ENCODE measurements around the gene UEVLD. TPM values are rescaled to one million over a fixed set of nuclear protein-coding genes. Genes with fewer than 3 reads are reported as not detected.
A peak's percentile ranks its signal among the peaks of the same experiment; 100 is the strongest.

The UEVLD gene
- total and polyA plus RNA-seq, 9 of the 15 experiments (the other 6 are each of a cell fraction or from before 2014, with no cell fraction given), result 4.7 to 12.6 (median 7.4) TPM

DNA sequence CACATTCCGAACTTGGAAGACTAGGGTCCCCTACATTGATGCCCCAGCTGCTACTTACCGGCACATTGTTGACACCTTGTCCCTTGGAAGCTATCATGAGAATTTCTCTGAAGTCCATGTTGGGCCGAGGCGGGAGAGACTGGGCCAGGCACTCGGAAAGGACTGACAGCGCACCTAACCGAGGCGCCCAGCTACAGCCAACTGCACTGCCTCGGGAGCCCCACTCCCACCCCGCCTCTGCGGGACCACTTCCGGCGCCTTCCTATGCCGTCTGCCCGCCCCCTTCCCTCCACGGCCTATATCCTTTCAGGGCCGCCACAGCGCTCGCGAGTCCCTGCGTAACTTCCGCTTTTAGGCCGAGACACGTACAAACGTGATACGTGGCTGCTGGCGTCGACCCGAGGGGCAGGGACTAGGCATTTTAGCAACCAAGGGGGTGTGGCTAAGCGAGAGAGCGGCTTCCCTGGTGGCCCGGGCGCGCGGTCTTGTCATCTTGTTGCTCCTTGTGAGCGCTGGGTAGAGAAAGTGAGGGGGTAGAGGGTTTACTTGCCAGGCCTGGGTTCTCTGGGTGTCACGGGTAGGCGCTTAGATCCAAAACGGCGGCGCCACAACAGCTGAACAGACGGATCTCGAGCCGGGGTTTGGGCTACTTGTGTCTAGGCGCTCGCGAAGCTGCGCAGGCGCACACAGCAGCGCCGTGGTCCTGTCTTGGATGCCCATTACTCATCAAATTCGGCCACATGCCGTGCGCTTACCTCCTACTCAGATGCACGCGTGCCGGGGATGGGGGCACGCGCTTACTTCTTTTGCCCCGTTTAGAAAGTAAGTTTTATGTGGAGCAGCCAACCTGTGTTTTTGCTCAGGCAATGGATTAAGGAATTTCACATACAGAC is 45.9 kb upstream of the UEVLD start, which contains the start of gene SPTY2D1 (continued):
- TF ChIP-seq, protein P1, sequence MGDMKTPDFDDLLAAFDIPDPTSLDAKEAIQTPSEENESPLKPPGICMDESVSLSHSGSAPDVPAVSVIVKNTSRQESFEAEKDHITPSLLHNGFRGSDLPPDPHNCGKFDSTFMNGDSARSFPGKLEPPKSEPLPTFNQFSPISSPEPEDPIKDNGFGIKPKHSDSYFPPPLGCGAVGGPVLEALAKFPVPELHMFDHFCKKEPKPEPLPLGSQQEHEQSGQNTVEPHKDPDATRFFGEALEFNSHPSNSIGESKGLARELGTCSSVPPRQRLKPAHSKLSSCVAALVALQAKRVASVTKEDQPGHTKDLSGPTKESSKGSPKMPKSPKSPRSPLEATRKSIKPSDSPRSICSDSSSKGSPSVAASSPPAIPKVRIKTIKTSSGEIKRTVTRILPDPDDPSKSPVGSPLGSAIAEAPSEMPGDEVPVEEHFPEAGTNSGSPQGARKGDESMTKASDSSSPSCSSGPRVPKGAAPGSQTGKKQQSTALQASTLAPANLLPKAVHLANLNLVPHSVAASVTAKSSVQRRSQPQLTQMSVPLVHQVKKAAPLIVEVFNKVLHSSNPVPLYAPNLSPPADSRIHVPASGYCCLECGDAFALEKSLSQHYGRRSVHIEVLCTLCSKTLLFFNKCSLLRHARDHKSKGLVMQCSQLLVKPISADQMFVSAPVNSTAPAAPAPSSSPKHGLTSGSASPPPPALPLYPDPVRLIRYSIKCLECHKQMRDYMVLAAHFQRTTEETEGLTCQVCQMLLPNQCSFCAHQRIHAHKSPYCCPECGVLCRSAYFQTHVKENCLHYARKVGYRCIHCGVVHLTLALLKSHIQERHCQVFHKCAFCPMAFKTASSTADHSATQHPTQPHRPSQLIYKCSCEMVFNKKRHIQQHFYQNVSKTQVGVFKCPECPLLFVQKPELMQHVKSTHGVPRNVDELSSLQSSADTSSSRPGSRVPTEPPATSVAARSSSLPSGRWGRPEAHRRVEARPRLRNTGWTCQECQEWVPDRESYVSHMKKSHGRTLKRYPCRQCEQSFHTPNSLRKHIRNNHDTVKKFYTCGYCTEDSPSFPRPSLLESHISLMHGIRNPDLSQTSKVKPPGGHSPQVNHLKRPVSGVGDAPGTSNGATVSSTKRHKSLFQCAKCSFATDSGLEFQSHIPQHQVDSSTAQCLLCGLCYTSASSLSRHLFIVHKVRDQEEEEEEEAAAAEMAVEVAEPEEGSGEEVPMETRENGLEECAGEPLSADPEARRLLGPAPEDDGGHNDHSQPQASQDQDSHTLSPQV (IDR thresholded peaks at IDR 0.05), result peak; percentile 96
- peak; percentile 66 for TF ChIP-seq SMAD1 (IDR thresholded peaks at IDR 0.05; ENCODE audit: low read depth, low read length, partially characterized antibody)
- peak; percentile 90 for TF ChIP-seq SIN3B (IDR thresholded peaks at IDR 0.05; ENCODE audit: low read depth)
- TF ChIP-seq, protein P2, sequence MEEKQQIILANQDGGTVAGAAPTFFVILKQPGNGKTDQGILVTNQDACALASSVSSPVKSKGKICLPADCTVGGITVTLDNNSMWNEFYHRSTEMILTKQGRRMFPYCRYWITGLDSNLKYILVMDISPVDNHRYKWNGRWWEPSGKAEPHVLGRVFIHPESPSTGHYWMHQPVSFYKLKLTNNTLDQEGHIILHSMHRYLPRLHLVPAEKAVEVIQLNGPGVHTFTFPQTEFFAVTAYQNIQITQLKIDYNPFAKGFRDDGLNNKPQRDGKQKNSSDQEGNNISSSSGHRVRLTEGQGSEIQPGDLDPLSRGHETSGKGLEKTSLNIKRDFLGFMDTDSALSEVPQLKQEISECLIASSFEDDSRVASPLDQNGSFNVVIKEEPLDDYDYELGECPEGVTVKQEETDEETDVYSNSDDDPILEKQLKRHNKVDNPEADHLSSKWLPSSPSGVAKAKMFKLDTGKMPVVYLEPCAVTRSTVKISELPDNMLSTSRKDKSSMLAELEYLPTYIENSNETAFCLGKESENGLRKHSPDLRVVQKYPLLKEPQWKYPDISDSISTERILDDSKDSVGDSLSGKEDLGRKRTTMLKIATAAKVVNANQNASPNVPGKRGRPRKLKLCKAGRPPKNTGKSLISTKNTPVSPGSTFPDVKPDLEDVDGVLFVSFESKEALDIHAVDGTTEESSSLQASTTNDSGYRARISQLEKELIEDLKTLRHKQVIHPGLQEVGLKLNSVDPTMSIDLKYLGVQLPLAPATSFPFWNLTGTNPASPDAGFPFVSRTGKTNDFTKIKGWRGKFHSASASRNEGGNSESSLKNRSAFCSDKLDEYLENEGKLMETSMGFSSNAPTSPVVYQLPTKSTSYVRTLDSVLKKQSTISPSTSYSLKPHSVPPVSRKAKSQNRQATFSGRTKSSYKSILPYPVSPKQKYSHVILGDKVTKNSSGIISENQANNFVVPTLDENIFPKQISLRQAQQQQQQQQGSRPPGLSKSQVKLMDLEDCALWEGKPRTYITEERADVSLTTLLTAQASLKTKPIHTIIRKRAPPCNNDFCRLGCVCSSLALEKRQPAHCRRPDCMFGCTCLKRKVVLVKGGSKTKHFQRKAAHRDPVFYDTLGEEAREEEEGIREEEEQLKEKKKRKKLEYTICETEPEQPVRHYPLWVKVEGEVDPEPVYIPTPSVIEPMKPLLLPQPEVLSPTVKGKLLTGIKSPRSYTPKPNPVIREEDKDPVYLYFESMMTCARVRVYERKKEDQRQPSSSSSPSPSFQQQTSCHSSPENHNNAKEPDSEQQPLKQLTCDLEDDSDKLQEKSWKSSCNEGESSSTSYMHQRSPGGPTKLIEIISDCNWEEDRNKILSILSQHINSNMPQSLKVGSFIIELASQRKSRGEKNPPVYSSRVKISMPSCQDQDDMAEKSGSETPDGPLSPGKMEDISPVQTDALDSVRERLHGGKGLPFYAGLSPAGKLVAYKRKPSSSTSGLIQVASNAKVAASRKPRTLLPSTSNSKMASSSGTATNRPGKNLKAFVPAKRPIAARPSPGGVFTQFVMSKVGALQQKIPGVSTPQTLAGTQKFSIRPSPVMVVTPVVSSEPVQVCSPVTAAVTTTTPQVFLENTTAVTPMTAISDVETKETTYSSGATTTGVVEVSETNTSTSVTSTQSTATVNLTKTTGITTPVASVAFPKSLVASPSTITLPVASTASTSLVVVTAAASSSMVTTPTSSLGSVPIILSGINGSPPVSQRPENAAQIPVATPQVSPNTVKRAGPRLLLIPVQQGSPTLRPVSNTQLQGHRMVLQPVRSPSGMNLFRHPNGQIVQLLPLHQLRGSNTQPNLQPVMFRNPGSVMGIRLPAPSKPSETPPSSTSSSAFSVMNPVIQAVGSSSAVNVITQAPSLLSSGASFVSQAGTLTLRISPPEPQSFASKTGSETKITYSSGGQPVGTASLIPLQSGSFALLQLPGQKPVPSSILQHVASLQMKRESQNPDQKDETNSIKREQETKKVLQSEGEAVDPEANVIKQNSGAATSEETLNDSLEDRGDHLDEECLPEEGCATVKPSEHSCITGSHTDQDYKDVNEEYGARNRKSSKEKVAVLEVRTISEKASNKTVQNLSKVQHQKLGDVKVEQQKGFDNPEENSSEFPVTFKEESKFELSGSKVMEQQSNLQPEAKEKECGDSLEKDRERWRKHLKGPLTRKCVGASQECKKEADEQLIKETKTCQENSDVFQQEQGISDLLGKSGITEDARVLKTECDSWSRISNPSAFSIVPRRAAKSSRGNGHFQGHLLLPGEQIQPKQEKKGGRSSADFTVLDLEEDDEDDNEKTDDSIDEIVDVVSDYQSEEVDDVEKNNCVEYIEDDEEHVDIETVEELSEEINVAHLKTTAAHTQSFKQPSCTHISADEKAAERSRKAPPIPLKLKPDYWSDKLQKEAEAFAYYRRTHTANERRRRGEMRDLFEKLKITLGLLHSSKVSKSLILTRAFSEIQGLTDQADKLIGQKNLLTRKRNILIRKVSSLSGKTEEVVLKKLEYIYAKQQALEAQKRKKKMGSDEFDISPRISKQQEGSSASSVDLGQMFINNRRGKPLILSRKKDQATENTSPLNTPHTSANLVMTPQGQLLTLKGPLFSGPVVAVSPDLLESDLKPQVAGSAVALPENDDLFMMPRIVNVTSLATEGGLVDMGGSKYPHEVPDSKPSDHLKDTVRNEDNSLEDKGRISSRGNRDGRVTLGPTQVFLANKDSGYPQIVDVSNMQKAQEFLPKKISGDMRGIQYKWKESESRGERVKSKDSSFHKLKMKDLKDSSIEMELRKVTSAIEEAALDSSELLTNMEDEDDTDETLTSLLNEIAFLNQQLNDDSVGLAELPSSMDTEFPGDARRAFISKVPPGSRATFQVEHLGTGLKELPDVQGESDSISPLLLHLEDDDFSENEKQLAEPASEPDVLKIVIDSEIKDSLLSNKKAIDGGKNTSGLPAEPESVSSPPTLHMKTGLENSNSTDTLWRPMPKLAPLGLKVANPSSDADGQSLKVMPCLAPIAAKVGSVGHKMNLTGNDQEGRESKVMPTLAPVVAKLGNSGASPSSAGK (IDR thresholded peaks at IDR 0.05), result peak; percentile 99
- peak; percentile 65; the same call in 1 of the 2 replicates for TF ChIP-seq ETV1 (tag; conservative IDR thresholded peaks at IDR 0.05; ENCODE audit: low read depth)
- TF ChIP-seq NCOA1 (IDR thresholded peaks at IDR 0.05; ENCODE audit: low read depth), result peak; percentile 84
- no peak for TF ChIP-seq PHB2 (IDR thresholded peaks at IDR 0.05; ENCODE audit: low read depth)
- peak; percentile 90 for TF ChIP-seq ZNF316 (IDR thresholded peaks at IDR 0.05)
- TF ChIP-seq MAFG (tag; conservative IDR thresholded peaks at IDR 0.05), result peak; percentile 65
- TF ChIP-seq KAT7 (CRISPR knock-in tag; IDR thresholded peaks at IDR 0.05; ENCODE audit: borderline replicate concordance), result 0 out of 2 replicates have a peak, but pooled peaks have one; percentile 56
- TF ChIP-seq NFYB (IDR thresholded peaks at IDR 0.05; ENCODE audit: extremely low read depth, insufficient read length), result peak; percentile 50
- TF ChIP-seq KDM1A (IDR thresholded peaks at IDR 0.05), result peak in 1 of 2 experiments; percentile 69; a peak in 2 of 4 replicates
